IgD-negative memory B cell (primary cell): ENCODE data around the gene NOS2. TPM values are rescaled to one million over a fixed set of nuclear protein-coding genes. Genes with fewer than 3 reads are reported as not detected.
"Not testable (repeated sequence)": the region's sequence is repeated elsewhere in the genome, so short reads cannot be mapped to it uniquely, and the experiment has no call there.

Experiments
- H3K27ac Mint-ChIP-seq, 3 donors: one replicate each; pipeline ENCODE4 v1.8.0; 2020 to 2022; ENCODE audit warnings: mild to moderate bottlenecking in 3 of 3, mixed read lengths in 3 of 3, moderate library complexity in 1 of 3
- H3K27me3 Mint-ChIP-seq: one replicate; pipeline ENCODE4 v1.8.0; 2021; ENCODE audit warnings: mixed read lengths
- H3K36me3 Mint-ChIP-seq: one replicate; pipeline ENCODE4 v1.8.0; 2020; ENCODE audit warnings: mild to moderate bottlenecking, mixed read lengths
- H3K4me1 Mint-ChIP-seq, 3 donors: one replicate each; pipeline ENCODE4 v1.8.0; 2020 to 2022; ENCODE audit warnings: mixed read lengths in 3 of 3, mild to moderate bottlenecking in 1 of 3
- H3K4me3 Mint-ChIP-seq, 4 donors: one replicate each; pipeline ENCODE4 v1.8.0; 2020 to 2022; ENCODE audit warnings: mild to moderate bottlenecking in 4 of 4, mixed read lengths in 4 of 4, moderate library complexity in 3 of 4
- H3K9me3 Mint-ChIP-seq, 3 donors: one replicate each; pipeline ENCODE4 v1.8.0; 2020 to 2021; ENCODE audit warnings: mixed read lengths in 3 of 3, mild to moderate bottlenecking in 1 of 3
- polyA plus RNA-seq: library from polyadenylated mRNA; unstranded; fragments of 300-500 nt; fragmentation: Illumina TruSeq; gene quantifications from one replicate; pipeline ENCODE4 v1.2.3, GENCODE V29; 2021

NOS2 gene
- polyA plus RNA-seq, 1 donor from 2014 or later, result 0.21 TPM

DNA sequence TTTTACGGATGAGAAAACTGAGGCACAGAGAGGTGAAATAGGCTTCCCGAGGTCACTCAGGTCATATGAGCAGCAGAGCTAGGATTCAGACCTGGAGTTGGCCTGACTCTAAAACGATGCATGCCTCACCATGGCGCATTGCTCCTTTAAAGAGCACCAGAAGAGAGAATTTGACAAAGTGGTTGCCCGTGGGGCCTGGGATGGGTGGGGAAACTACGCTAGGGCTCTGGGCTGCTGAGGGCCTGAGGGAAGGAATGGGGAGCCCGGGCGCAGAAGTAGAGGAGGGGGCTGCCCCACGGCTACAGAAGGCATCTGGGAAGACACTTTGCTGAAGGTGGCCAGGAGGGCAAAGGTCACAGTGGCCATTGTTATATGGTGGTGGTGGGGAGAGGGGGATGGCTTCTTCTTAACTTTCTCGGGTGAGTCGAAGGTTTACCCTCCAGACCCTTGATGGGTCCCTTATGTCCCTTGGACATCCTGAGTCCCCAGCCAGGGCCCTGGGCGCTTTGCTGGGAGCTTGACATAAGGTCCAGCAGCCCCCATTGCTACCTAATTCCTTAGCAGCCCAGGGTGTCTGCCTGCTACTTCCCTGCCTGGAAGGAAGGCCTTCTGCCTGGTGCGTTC lies 55.0 kb downstream of the NOS2 start:
- not testable (repeated sequence) for H3K27ac Mint-ChIP-seq, H3K4me3 Mint-ChIP-seq, H3K4me1 Mint-ChIP-seq, H3K36me3 Mint-ChIP-seq, H3K27me3 Mint-ChIP-seq, H3K9me3 Mint-ChIP-seq

GRCh38 chr17:27743281-27743885 lies 56.9 kb downstream of the NOS2 start:
- Mint-ChIP-seq H3K9me3 (no peaks in the 10 kb centered on the region), H3K36me3 (peaks cover 2% of the 10 kb centered on the region), H3K27me3 (no peaks in the 10 kb centered on the region), H3K4me3 (peak overlapping the region in 1 of 4 donors; percentile 41), H3K27ac (no peak overlapping the region), H3K4me1 (peaks cover 0 to 2% (median 1%) of the 10 kb centered on the region in 3 donors)

- Mint-ChIP-seq H3K27ac (no peak overlapping the region), H3K4me1 (peaks cover 0 to 2% (median under 1%) of the 10 kb centered on the region in 3 donors), H3K36me3 (peaks cover 2% of the 10 kb centered on the region), H3K9me3 (no peaks in the 10 kb centered on the region), H3K27me3 (no peaks in the 10 kb centered on the region), H3K4me3 (no peak overlapping the region)
Observed at GRCh38 chr17:27741971-27742575, 58.3 kb downstream of the NOS2 start.

GRCh38 chr17:27741361-27741861 lies 58.9 kb downstream of the NOS2 start:
- Mint-ChIP-seq H3K4me3 (no peak overlapping the region), H3K4me1 (peaks cover 0 to 2% (median 0%) of the 10 kb centered on the region in 3 donors), H3K36me3 (peaks cover 2% of the 10 kb centered on the region), H3K27me3 (no peaks in the 10 kb centered on the region), H3K27ac (no peak overlapping the region), H3K9me3 (no peaks in the 10 kb centered on the region)

GRCh38 chr17:27740541-27740940 lies 59.8 kb downstream of the NOS2 start:
- peak overlapping the region in 1 of 3 donors; percentile 46 for H3K27ac Mint-ChIP-seq

GRCh38 chr17:27733773-27734172 lies 66.6 kb downstream of the NOS2 start:
- Mint-ChIP-seq H3K27ac (no peak overlapping the region), H3K36me3 (no peaks in the 10 kb centered on the region), H3K27me3 (peaks cover 13% of the 10 kb centered on the region), H3K4me1 (no peaks in the 10 kb centered on the region), H3K4me3 (no peak overlapping the region), H3K9me3 (no peaks in the 10 kb centered on the region)

More at GRCh38 chr17:27740541-27740940, 59.8 kb downstream of the NOS2 start:
- H3K27me3 Mint-ChIP-seq, H3K9me3 Mint-ChIP-seq, H3K4me3 Mint-ChIP-seq, H3K4me1 Mint-ChIP-seq, H3K36me3 Mint-ChIP-seq: not testable (repeated sequence)

GRCh38 chr17:27732746-27733145 lies 67.6 kb downstream of the NOS2 start:
- peaks cover 13% of the 10 kb centered on the region for H3K27me3 Mint-ChIP-seq
- H3K27ac Mint-ChIP-seq, H3K9me3 Mint-ChIP-seq, H3K36me3 Mint-ChIP-seq, H3K4me1 Mint-ChIP-seq, H3K4me3 Mint-ChIP-seq: not testable (repeated sequence)

GRCh38 chr17:27725982-27726381 lies 74.3 kb downstream of the NOS2 start:
- H3K27ac Mint-ChIP-seq, H3K9me3 Mint-ChIP-seq, H3K36me3 Mint-ChIP-seq, H3K27me3 Mint-ChIP-seq, H3K4me1 Mint-ChIP-seq, H3K4me3 Mint-ChIP-seq: not testable (repeated sequence)

DNA sequence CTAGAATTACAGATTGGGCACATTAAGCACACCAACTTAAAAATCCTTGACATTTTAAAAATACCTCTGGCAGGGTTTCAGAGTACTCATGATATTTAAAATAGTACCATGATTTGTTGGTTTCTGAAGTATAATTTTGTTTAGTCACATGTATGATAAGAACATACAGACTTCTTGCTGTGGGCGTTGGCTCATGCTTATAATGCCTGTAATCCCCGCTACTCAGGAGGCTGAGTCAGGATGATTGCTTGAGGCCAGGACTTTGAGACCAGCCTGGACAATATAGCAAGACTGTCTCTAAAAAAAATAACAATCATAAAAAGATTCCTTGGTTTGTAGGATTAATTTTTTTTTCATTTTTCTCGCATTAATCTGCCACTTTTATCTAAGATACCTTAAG lies 78.5 kb downstream of the NOS2 start:
- peaks cover 0 to 6% (median 0%) of the 10 kb centered on the region in 3 donors for H3K9me3 Mint-ChIP-seq
- no peaks in the 10 kb centered on the region for H3K36me3 Mint-ChIP-seq
- H3K27me3 Mint-ChIP-seq, result peaks cover 5% of the 10 kb centered on the region
- peaks cover 0 to 1% (median 0%) of the 10 kb centered on the region in 3 donors for H3K4me1 Mint-ChIP-seq
- no peak overlapping the region for H3K27ac Mint-ChIP-seq
- no peak overlapping the region for H3K4me3 Mint-ChIP-seq

Other genes starting within 250 kb of the NOS2 start
- 53.4 TPM for gene LGALS9, start 169.3 kb downstream of the NOS2 start, polyA plus RNA-seq
- 16.4 TPM for gene LYRM9, start 92.8 kb upstream of the NOS2 start, polyA plus RNA-seq
- 3.4 TPM for gene NLK, start 242.1 kb upstream of the NOS2 start, polyA plus RNA-seq